Activated T-cell treated with anti-CD3 and anti-CD28 coated beads, Interleukin-2, amount 50 U/mL, for 72 hours (primary cell): Measurements from ENCODE around the gene SLC2A5. TPM values are rescaled to one million over a fixed set of nuclear protein-coding genes. Genes with fewer than 3 reads are reported as not detected.

Source experiments
- ATAC-seq, 2 donors: fragments of 150-1000 bp; cut with Tn5 transposase; replicated peaks in 1 of 2; 2 replicates each; pipeline ENCODE4 v1.10.0; 2021; ENCODE audit warnings: moderate library complexity in 2 of 2, mild to moderate bottlenecking in 1 of 2
- DNase-seq, 2 donors: peaks; one replicate each; pipeline ENCODE4 v3.0.0; 2021 to 2022; ENCODE audit warnings: mixed read lengths in 1 of 2
- H3K27ac Mint-ChIP-seq: one replicate; pipeline ENCODE4 v1.8.0; 2022; ENCODE audit warnings: mild to moderate bottlenecking, moderate library complexity, mixed read lengths
- H3K27me3 Mint-ChIP-seq: one replicate; pipeline ENCODE4 v1.8.0; 2022; ENCODE audit warnings: low read depth, mixed read lengths
- H3K36me3 Mint-ChIP-seq, 2 donors: one replicate each; pipeline ENCODE4 v1.8.0; 2022; ENCODE audit warnings: mixed read lengths in 2 of 2, mild to moderate bottlenecking in 1 of 2; ENCODE audit not compliant: insufficient read depth in 2 of 2
- H3K4me1 Mint-ChIP-seq: one replicate; pipeline ENCODE4 v1.8.0; 2022; ENCODE audit warnings: low read depth, mixed read lengths
- H3K4me3 Mint-ChIP-seq, 2 donors: one replicate each; pipeline ENCODE4 v1.8.0; 2022; ENCODE audit warnings: mild to moderate bottlenecking in 2 of 2, mixed read lengths in 2 of 2, moderate library complexity in 2 of 2
- H3K9me3 Mint-ChIP-seq, 2 donors: one replicate each; pipeline ENCODE4 v1.8.0; 2022; ENCODE audit warnings: mixed read lengths in 2 of 2
- total RNA-seq, 2 donors: library from RNA; stranded (reverse); gene quantifications; one replicate each; pipeline ENCODE4 v1.2.3, GENCODE V29; 2022

SLC2A5 gene
- total RNA-seq, 2 donors from 2014 or later = not detected

DNA sequence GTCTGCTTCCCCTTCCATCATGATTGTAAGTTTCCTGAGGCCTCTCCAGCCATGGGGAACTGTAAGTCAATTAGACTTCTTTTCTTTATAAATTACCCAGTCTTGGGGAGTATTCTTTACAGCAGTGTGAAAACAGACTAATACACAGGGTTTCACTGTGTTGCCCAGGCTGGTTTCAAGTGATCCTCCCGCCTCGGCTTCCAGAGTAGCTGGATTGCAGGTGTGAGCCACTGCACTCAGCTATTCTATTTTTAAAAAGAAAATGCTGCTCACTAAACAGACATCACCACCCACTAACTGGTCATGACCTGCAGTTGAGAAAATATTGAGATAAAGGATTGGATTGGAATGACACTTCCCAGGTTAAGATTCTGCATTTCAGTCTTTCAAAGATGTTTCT is 22.4 kb downstream of the SLC2A5 start:
- Mint-ChIP-seq H3K9me3 (no peaks in the 10 kb centered on the region), H3K27ac (no peak overlapping the region), H3K4me1 (no peaks in the 10 kb centered on the region), H3K27me3 (no peaks in the 10 kb centered on the region), H3K4me3 (no peak overlapping the region), H3K36me3 (no peaks in the 10 kb centered on the region)
- no peak for DNase-seq
- ATAC-seq = no peak

DNA sequence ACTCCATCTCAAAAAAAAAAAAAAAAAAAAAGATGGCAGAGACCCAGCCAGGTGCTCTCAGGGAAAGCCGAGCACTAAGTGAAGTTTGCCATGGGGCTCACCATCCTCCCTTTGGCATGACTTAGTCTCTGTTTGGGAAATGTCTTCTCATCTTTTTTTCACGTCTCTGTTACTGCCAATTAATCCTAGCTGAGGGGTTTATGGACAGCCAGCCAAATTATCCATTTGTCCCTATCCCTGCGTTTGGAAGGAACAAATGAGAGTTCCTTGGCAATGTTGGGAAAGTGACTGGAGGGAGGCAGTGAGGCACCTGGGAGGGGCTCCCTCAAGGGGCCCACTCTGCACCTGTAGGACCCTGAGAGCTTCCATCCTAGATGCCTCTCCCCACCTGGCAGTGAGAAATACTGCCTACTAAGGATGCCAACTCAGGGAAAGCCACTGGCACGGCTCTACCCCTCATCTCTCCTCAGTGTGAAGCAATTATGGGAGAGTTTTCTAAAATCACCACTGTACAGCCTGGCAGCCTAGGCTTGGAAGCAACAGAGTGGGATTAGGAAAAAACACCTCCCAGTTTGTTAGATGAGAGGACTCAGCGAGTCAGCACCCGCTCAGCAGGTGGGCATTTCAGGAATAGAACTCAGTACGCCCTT is 23.4 kb downstream of the SLC2A5 start:
- Mint-ChIP-seq H3K27me3 (no peaks in the 10 kb centered on the region), H3K4me3 (no peak overlapping the region), H3K4me1 (no peaks in the 10 kb centered on the region), H3K9me3 (no peaks in the 10 kb centered on the region), H3K27ac (no peak overlapping the region), H3K36me3 (no peaks in the 10 kb centered on the region)
- ATAC-seq (no peak), DNase-seq (no peak)

DNA sequence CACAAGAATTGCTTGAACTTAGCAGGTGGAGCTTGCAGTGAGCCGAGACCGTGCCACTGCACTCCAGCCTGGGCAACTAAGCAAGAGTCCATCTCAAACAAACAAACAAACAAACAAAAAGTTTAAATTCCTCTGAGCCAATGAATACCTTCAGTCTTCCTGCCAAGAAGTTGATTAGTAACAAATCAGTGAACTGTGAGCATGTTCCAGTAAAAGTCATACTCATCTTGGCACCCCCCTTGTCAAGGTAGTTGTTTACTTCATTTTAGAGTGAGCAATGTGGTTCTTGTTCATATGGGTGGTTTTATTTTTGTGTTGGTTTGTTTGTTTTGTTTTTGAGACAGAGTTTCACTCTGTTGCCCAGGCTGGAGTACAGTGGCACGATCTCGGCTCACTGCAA is 25.2 kb downstream of the SLC2A5 start:
- Mint-ChIP-seq H3K4me1 (no peaks in the 10 kb centered on the region), H3K27ac (no peak overlapping the region), H3K9me3 (no peaks in the 10 kb centered on the region), H3K27me3 (no peaks in the 10 kb centered on the region), H3K4me3 (no peak overlapping the region), H3K36me3 (no peaks in the 10 kb centered on the region)
- DNase-seq = no peak
- no peak for ATAC-seq

DNA sequence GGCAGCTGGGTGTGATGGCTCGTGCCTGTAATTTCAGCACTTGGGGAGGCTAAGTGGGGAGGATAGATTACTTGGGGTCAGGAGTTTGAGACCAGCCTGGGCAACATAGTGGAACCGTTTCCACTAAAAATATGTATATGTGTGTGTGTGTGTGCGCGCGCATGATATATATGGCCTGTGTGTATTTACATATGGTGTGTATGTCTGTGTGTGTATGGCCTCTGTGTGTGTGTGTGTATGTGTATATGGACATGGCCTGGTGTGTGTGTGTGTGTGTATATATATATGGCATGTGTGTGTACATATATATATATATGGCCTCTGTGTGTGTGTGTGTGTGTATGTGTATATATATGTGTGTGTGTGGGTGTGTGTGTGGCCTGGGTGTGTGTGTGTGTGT is 27.2 kb downstream of the SLC2A5 start:
- no peak for ATAC-seq
- Mint-ChIP-seq H3K4me3 (no peak overlapping the region), H3K27ac (no peak overlapping the region), H3K36me3 (no peaks in the 10 kb centered on the region), H3K27me3 (no peaks in the 10 kb centered on the region), H3K4me1 (no peaks in the 10 kb centered on the region), H3K9me3 (no peaks in the 10 kb centered on the region)
- DNase-seq = no peak

DNA sequence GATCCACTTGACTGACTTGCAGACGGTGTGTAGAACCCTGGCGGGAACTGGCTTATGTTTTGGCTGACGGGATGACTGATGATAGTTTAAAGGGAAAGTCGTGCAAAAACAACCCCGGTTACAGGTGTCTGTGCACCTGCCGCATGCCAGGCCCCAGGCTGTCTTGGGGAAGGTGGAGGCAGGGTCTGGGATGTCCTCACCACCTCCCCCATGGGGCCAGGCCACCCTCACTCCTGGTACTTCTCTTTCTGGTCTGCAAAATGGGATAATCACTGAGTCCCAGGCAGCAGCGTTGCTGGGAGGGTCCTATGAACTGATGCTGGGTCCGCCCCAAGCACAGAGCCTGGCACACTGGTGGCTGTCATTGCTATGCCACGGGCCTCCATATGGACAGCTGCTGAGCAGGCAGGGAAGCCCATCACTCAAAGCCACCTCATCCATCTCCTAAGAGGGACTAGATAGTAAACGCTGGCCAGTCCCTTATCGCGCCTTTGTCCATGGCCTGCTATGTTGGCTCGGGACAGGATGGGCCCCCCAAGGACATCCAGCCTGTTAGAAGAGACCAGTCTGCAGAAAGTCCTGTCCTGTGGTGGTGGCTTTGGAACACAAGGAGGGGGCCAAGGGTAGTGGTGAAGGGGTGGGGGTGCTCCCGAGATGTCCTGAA is 28.2 kb downstream of the SLC2A5 start:
- DNase-seq (no peak), ATAC-seq (no peak)
- H3K36me3 Mint-ChIP-seq = no peaks in the 10 kb centered on the region
- no peaks in the 10 kb centered on the region for H3K4me1 Mint-ChIP-seq
- H3K27me3 Mint-ChIP-seq = no peaks in the 10 kb centered on the region
- H3K9me3 Mint-ChIP-seq = no peaks in the 10 kb centered on the region
- H3K4me3 Mint-ChIP-seq = no peak overlapping the region
- H3K27ac Mint-ChIP-seq = no peak overlapping the region

DNA sequence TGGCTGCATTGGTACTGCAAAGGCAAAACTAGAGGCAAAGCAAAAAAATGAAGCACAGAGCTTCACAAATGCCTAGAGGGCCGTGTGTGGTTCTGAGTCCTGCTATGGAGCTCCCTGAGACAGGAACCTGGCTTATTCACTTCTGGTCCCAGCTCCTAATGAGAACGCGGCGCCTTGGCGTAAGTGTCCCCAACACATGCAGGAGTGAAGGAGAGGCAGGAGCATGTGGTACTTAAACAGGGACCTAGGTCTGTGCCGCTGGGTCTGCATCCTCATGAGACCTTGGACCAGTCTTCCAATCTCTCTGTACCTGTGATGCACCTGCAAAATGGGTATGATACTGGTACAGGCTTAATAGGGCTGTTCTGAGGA is 28.8 kb downstream of the SLC2A5 start:
- ATAC-seq (no peak), DNase-seq (no peak)
- peaks cover under 1% of the 10 kb centered on the region in 2 donors for H3K9me3 Mint-ChIP-seq
- no peak overlapping the region for H3K27ac Mint-ChIP-seq
- H3K4me1 Mint-ChIP-seq = no peaks in the 10 kb centered on the region
- H3K4me3 Mint-ChIP-seq = no peak overlapping the region
- H3K36me3 Mint-ChIP-seq = no peaks in the 10 kb centered on the region
- H3K27me3 Mint-ChIP-seq = peaks cover 2% of the 10 kb centered on the region

DNA sequence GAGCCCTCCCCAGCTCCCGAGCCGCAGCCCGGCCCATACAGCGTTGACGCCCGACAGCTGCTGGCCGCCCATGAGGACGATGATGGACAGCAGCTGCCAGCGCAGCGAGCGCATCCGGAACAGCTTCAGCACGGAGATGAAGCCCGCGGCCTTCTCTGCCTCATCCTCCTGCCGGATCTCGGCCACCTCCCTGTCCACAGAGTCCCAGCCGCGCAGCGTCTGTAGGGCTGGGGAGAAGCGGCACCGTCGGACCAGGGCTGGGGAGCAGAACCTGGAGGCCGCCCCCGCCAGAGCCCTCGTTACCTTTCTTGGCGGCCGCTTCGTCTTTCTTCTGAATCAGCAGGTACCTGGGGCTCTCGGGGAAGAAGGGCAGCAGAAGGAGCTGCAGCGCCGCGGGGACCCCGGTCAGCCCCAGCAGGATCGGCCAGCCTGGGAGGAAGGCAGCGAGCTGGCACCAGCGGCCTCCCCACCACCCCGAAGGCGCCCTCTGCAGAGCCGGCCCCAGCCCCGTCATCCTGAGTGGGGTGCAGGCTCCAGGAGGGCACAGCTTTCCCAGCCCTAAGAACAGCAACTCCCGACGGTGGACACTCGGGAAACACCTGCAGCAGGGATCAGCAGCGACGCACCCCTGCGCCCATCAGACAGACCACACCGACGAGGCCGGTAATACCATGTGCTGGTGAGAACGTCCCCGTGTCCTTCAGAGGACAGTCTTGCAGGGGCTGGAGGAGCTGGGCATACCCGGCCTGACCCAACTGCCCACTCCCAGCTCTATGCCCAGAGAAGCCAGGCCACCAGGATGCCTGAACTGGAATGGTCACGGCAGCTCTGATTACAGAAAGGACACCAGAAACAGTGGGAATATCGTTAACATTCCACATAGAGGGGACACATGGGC is 29.4 kb downstream of the SLC2A5 start:
- H3K4me1 Mint-ChIP-seq = no peaks in the 10 kb centered on the region
- peaks cover 8% of the 10 kb centered on the region for H3K27me3 Mint-ChIP-seq
- no peak overlapping the region for H3K4me3 Mint-ChIP-seq
- H3K27ac Mint-ChIP-seq = no peak overlapping the region
- no peak for ATAC-seq
- H3K36me3 Mint-ChIP-seq = peaks cover 3 to 4% of the 10 kb centered on the region in 2 donors
- DNase-seq = no peak
- peaks cover 5% of the 10 kb centered on the region in 2 donors for H3K9me3 Mint-ChIP-seq

DNA sequence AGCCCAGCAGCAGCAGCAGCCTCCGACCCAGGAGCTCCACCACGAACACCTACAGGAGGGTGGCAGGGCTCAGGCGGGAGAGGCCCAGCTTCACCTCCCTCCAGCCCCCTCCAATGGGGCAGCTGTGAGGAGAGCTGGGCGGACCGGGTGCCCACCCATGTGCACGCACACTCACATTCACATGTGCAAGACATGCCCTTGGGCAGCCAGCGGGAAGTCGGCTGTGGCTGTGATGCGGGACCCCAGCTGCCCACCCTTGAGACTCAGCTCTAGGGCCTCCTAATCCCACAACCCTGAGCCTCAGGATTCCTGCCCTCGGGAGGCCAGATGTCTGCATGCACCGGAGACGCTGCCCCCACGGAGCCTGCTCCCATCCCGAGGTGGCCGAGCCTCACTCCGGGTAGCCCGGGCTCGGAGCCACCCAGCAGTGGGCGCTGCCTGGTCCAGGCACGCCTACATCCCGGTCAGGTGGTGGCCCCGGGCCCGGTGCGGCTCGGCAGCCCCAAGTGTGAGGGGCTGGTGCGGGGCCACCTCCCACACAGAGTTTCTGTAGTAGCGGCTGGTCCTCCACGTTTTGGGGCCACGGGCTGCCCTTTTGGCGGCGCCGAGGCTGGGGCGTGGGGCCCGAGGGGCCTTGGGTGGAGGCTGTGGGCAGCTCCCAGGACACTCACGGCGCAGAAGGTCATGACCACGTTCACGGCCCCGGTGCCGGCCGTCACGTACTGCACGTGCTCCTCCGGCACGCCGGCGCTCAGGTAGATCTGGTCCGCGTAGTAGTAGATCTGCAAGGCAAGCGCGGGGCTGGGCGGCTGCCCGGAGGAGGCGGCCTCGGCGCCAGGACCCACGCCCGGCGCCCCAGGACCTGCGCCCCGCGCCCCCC is 30.3 kb downstream of the SLC2A5 start:
- Mint-ChIP-seq H3K27ac (no peak overlapping the region), H3K36me3 (peaks cover 3 to 9% of the 10 kb centered on the region in 2 donors), H3K9me3 (peaks cover 7 to 10% of the 10 kb centered on the region in 2 donors), H3K27me3 (peaks cover 10% of the 10 kb centered on the region), H3K4me3 (no peak overlapping the region), H3K4me1 (no peaks in the 10 kb centered on the region)
- ATAC-seq = no peak
- DNase-seq = no peak

DNA sequence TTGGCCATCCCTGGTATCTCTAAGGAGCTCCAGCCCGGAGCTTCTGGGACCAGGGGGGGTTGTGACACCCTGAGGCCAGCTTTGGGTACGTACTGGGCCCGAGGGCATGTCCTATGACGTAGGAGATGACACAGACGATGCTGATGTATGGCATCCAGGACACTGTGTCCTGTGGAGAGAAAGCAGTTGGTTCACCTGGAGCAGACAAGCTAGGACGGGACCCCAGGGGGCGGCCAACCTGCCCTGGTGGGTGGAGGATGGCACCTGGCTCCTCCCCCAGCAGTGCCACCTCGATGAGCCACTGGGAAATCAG is 31.1 kb downstream of the SLC2A5 start:
- Mint-ChIP-seq H3K27ac (no peak overlapping the region), H3K27me3 (peaks cover 18% of the 10 kb centered on the region), H3K9me3 (peaks cover 7 to 10% of the 10 kb centered on the region in 2 donors), H3K4me3 (no peak overlapping the region), H3K36me3 (peaks cover 5 to 11% of the 10 kb centered on the region in 2 donors), H3K4me1 (no peaks in the 10 kb centered on the region)
- ATAC-seq (no peak), DNase-seq (no peak)

DNA sequence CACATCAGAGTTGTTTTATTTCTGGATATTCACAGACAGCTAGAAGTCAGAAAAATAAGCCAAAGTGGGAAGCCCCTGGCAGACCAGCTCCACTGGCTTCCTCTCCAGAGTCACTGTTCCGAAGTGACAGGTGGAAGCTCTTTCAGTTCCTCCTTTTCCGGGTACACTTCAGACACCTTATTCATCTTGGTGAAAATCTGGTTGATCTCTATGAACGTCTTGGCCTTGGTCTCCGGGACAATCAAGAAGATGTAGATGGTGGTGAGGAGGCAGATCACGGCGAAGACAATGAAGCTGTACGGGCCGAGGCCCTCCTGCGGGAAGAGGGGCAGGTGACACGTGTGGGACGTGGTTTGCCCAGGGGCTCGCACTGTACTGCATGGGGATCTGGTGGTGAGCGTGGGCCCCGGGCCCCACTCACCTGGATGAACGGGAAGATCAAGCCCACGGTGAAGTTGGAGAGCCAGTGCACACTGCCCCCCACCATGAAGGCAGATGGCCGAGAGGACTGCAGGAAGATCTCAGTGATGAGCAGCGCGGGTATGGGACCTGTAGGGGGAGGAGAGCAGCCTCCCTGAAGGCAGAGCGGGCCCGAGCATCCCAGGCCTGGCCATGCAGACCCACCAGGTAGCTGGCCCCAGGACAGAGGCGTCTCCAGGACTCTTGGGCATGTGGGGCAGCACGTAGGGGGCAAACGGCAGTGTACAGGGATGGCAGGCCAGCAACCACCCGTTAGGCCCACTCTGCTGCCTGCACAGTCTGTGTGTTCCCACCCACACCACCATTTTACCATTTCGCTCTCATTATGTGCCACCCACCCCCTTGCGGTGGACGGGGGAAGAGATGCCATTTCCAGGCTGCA is 31.7 kb downstream of the SLC2A5 start:
- H3K27me3 Mint-ChIP-seq = peaks cover 18% of the 10 kb centered on the region
- no peak overlapping the region for H3K4me3 Mint-ChIP-seq
- H3K36me3 Mint-ChIP-seq = peaks cover 5 to 11% of the 10 kb centered on the region in 2 donors
- DNase-seq (no peak), ATAC-seq (no peak)
- H3K4me1 Mint-ChIP-seq = no peaks in the 10 kb centered on the region
- H3K9me3 Mint-ChIP-seq = peaks cover 7 to 10% of the 10 kb centered on the region in 2 donors
- no peak overlapping the region for H3K27ac Mint-ChIP-seq

DNA sequence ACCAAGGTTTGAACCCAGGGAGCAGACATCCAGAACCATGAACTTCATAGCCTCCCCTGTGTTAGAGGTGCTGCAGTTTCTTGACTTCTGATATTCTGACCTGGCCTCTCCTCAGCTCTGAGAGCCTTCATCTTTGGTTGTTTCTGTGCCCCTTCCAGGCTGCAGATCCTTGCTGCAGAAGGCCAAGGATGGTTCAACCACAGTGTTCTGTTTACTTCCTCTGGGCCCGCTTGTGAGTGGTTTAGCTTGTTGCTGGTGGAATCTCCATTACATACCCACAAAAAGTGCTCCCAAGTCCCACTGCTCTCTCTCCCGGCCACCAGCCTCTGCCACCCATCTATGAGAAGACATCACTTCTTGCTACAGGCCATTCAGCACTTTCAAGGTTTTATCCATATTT is 34.2 kb downstream of the SLC2A5 start:
- peaks cover 5 to 13% of the 10 kb centered on the region in 2 donors for H3K36me3 Mint-ChIP-seq
- no peak overlapping the region for H3K4me3 Mint-ChIP-seq
- peaks cover 7 to 10% of the 10 kb centered on the region in 2 donors for H3K9me3 Mint-ChIP-seq
- peaks cover 18% of the 10 kb centered on the region for H3K27me3 Mint-ChIP-seq
- H3K4me1 Mint-ChIP-seq = no peaks in the 10 kb centered on the region
- no peak overlapping the region for H3K27ac Mint-ChIP-seq
- no peak for ATAC-seq
- DNase-seq = no peak

DNA sequence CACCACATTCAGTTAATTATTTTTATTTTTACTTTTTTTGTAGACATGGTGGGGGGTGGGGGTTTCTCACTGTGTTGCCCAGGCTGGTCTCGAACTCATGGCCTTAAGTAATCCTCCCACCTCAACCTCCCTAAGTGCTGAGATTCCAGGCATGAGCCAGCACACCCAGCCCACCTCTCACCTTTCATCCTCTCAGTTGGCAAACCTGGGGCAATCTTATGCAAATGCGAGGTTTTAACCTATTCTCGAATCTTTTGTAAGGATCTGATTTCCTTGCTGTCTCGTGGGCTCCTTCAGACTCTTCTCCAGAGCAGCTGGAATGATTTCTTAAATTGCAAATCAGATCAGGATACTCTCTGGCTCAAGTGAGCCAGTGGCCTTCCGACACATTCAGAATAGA is 36.1 kb downstream of the SLC2A5 start:
- DNase-seq = no peak
- Mint-ChIP-seq H3K9me3 (peaks cover 7 to 10% of the 10 kb centered on the region in 2 donors), H3K4me1 (no peaks in the 10 kb centered on the region), H3K36me3 (peaks cover 5 to 13% of the 10 kb centered on the region in 2 donors), H3K27me3 (peaks cover 18% of the 10 kb centered on the region), H3K4me3 (no peak overlapping the region), H3K27ac (no peak overlapping the region)
- ATAC-seq = no peak
